HG03354 (cell line): ENCODE results near the gene PAK5.
"Not testable (repeated sequence)": the region's sequence is repeated elsewhere in the genome, so short reads cannot be mapped to it uniquely, and the experiment has no call there.

Source experiments
- ATAC-seq: cut with Tn5 transposase; IDR thresholded peaks from one replicate; pipeline ENCODE4 v1.9.1; 2021; ENCODE audit warnings: mild to moderate bottlenecking; ENCODE audit not compliant: unreplicated experiment, poor library complexity, severe bottlenecking

PAK5 gene

DNA sequence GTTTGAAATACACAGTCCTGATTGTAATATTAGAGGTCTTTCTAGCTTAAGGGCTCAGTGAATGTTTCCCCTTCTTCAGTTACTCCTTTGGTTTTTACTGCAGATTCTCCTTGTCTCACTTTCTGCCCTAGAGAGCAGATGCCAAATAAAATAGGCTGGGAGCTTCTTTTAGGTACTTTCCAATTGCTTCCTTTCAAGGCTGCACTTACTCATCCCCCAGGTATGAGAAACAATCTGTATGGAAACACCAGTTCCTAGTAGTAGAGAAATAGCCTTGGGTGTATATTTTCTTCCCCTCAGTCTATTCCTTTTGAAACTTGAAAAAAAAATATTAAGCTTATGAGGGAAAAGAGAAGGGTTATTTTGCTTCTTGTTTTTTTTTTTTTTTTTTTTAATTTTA, 139.7 kb downstream of the PAK5 start:
- no peak for ATAC-seq

GRCh38 chr20:9689041-9689440, 149.8 kb downstream of the PAK5 start:
- ATAC-seq: no peak

- no peak for ATAC-seq
These were observed 152.0 kb downstream of the PAK5 start for GRCh38 chr20:9686866-9687265.

- no peak for ATAC-seq
These were observed 152.4 kb downstream of the PAK5 start for GRCh38 chr20:9686455-9686854.

- ATAC-seq: no peak
These were observed 152.9 kb downstream of the PAK5 start for GRCh38 chr20:9686001-9686400.

DNA sequence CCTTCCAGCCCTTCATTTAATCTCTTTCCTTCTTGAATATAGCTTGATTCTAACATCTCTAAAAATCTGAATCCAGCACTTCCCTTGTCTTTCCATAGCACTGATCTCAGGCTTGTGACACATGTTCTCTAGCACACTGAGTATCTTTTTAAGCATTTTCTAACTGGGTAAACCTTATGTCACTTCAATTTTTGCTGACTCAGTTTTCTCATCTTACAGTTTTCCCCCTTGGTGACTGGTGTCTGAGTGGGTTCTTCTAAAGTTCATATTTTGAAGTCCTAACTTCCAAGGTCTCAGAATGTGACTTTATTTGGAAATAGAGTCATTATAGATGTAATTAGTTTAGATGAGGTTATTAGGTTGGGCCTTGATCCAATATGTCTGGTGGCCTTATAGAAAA, 153.9 kb downstream of the PAK5 start:
- ATAC-seq: no peak

DNA sequence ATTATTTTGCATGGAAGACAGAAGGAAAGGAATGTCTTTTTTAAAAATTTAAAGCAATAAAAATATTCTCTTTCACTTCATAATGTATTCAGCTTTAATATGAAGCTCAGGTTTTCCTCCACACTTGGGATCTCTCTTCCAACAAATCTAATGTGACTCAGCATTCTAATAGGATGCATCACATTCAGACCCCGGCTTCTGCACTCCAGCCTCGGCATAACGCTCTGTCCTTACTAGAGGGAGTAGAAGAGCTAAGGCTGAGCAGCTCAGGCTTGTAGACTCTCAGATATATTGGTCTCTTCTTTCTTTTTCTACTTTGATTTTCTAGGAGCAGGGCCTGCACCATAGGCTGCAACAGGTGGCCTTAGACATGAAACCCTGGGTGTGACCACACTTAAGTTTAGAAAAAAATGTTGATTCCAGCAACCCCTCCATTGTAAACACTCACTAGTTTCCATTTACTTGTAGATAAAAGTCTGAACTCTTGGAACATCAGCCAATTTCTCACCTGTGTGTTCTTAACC, 161.7 kb downstream of the PAK5 start:
- ATAC-seq: no peak

DNA sequence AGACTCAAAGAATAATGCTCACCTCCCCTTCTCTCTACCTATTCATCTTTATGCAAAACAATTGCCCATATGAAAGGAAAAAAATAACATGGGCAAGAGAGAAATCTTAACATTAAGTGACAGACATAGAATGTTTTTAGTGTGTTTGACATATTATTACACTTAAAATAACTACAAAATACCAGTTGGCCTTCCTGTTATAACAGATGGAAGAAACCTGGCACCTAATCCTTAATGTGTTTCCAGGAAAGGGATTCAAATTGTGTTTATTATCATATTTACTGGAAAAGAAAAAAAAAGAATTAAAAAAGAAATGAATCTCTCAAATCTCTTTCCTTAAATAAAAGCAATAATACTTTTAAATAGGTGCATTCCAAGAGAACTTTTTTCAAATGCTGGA, 165.9 kb downstream of the PAK5 start:
- no peak for ATAC-seq

DNA sequence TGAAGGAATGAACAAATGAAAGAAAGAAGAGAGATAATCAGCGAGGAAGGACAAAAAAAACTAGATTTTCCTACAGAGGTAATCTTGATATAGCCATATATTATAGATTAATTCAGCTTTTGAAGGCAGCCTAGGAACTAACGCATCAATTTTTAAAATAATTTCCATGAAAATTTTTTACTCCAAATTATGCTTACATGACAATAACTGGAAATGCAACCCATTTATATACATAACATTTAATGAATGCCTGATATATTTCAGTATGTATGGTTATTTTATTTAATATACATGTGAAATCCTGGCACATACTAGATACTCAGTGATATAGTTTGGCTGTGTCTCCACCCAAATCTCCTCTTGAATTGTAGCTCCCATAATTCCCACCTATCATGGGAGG, 166.8 kb downstream of the PAK5 start:
- ATAC-seq: no peak

- no peak for ATAC-seq
These were observed 170.5 kb downstream of the PAK5 start for GRCh38 chr20:9668381-9668780.

DNA sequence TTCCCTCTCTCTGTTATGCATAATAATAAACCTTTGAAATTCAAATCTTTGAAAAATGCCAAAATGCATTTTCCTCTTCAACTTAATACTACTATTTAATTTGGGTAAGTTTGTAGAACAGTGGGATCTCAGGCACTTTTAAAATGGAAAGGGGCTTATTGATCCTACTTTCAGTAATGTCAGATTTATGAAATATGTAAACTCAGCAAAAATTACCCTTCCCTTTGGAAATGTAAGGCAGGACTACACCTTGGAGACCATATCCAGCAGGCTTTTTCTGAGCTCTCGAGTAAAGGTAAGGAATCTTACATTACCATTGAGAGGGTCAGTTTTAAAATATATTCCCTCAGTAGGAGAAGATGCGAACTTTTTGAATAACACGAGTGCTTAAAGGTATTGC, 175.5 kb downstream of the PAK5 start:
- no peak for ATAC-seq

DNA sequence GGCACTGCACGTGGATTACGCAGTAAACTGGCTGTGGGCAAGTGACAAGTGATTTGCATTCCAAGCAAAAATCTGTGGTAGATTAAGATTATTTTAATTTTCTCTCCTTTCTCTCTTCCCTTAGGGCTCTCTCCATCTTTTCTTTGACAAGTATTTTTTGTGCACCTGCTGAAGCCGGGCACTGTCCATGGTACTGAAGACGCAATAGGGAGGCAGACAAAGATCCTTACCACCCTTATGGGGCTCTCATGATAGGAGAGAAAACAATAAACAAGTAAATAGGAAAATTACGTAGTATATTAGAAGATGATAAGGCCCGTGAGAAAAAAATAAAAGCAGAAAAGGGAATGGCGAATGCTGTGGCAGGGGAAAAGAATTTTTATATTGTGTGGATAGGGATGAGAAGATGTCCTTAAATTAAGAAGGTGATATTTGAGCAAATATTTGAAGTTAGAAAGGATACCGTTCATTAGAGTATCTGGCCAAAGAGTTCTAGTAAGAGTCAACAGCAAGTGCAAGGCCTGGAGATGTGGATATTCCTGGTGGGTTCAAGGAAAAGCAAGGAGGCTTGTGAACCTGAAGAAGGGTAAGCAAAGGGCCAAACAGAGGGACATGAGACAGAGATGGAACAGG, 178.5 kb downstream of the PAK5 start:
- no peak for ATAC-seq

DNA sequence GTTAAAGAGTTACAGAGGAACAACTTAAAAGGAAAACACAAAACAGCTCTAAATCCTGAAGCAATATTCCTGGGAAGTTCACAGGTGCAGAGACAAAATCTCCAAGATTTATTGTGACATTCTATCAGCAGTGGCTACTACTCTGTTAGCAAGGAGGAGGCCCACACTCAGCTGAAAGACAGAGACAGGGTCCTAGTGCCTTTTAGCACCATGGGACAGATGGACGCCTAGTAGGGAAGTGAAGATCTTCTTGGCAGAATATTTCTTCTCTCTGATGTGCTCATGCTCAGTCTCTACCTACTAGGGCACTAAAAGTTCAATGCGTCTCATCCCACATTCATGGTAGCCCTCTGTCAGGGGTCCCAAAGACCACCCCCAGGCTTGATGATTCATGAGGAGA, 191.1 kb downstream of the PAK5 start:
- no peak for ATAC-seq

DNA sequence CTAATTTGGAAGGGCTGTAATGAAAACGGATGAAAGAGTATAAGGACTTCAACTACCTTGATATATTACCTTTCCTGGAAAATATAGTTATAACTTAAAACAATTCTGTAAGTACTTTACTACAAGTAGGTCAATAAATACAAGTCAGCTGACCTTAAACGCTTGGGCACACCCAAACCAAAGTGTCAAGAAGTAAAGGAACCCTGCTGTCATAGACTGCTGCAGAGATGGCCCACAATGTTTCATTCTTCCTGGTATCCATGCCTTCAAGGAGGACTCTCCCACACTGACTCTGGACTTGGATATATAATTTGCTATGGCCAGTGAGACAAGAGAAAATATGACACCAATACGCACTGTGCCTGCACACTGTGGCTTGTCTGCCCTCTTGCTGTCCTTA, 192.5 kb downstream of the PAK5 start:
- ATAC-seq: no peak

DNA sequence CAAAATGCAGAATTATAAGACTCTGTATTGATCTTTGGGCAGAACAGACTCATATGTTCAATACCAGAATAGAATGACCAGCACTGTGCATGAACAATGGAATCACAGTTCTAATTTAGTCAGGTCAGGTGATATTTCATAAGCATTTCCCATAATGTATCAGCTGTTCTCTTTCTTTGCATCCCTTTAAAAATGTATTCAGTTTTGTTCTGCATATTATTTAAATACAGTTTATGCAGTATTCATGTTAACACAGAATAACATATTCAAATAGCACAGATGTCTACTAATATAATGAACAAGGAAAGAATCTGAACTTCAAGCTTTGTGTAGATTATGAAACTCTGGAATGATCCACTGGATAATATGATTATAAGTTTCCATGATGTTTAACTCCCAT, 196.0 kb downstream of the PAK5 start:
- no peak for ATAC-seq

DNA sequence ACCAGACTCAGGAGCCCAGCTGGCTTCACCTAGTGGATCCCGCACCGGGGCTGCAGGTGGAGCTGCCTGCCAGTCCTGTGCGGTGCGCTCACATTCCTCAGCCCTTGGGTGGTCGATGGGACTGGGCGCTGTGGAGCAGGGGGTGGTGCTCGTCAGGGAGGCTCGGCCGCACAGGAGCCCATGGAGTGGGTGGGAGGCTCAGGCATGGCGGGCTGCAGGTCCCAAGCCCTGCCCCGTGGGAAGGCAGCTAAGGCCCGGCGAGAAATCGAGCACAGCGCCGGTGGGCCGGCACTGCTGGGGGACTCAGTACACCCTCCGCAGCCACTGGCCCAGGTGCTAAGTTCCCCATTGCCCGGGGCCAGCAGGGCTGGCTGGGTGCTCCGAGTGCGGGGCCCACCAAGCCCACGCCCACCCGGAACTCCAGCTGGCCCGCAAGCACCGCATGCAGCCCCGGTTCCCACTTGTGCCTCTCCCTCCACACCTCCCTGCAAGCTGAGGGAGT, 197.3 kb downstream of the PAK5 start:
- not testable (repeated sequence) for ATAC-seq

DNA sequence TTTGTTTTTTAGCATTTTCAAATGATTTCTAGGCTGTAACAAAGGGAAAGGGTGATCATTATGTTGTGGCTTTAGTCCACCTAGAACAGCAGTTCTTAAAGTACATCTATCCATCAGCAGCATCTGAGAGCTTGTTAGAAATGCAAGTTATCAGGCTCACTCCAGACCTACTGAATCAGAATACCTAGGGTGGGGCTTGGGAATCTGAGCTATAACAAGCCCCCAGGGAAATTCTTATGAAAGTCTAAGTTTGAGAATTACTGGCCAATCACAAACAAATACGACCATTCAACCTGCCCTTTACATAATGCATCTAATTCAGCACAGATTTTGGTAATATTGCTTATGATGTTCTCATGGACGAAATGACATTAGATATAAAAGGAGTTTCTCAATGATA, 201.0 kb downstream of the PAK5 start:
- ATAC-seq: no peak

- ATAC-seq: no peak
These were observed 203.1 kb downstream of the PAK5 start for GRCh38 chr20:9635750-9636149.

DNA sequence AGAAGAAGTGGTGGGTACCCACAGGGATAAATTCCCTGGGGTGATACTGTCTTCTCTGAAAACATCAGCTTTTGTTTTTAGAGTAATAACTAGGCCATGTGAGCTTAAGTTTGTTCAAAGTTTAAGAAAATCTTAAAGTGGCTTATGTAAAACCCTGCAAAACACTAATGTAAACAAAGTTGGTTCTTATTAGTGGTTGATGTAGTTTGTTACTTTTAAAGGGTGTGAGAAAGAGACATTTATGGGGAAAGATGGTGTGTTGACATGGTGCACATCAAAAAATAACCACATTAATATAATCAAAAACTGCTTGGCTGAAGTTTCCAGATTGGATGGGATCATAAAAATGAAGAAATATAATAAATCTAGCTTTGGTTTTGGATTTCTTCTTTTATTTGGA, 204.5 kb downstream of the PAK5 start:
- ATAC-seq: no peak

GRCh38 chr20:9632991-9633390, 205.9 kb downstream of the PAK5 start:
- ATAC-seq: no peak

DNA sequence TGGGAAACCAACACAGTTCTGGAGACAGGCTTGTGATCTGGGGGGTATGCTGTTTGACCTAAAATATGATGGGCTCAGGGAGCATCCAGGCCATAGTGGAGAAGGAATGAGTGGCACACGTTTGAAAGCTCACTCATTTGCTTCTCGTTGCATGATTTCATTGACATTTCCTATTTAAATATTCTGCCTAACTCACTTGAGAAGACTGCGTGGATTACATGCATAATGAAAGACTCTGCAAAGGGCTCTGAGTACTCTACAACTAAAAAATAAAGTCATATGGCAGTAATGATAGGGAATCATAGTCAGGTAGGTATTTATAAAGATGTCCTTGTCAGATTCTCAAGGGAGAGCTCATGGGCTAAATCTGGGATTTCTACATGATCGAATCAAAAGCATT, 206.6 kb downstream of the PAK5 start:
- no peak for ATAC-seq

GRCh38 chr20:9630554-9630953, 208.3 kb downstream of the PAK5 start:
- no peak for ATAC-seq
